WERI-Rb-1 (cell line): Measurements from ENCODE around the gene SLC5A3.

Source experiments
- DNase-seq: peaks from one replicate; pipeline ENCODE4 v3.0.0-alpha.2; 2020
- H3K27ac ChIP-seq: fragments of 250-450 bp; sonication (Bioruptor Pico); 2 replicates; pipeline ENCODE4 v1.5.1; 2020; ENCODE audit warnings: mild to moderate bottlenecking, moderate library complexity
- H3K27me3 ChIP-seq: fragments of 250-450 bp; sonication (Bioruptor Pico); 2 replicates; pipeline ENCODE4 v1.5.1; 2021; ENCODE audit warnings: mild to moderate bottlenecking, low read depth, moderate library complexity; ENCODE audit not compliant: insufficient read depth, severe bottlenecking
- H3K36me3 ChIP-seq: fragments of 250-450 bp; sonication (Bioruptor Pico); 2 replicates; pipeline ENCODE4 v1.5.1; 2020; ENCODE audit warnings: mild to moderate bottlenecking, moderate library complexity
- H3K4me3 ChIP-seq: 2 replicates; pipeline ENCODE4 v1.5.1; 2011; ENCODE audit warnings: low read depth, mild to moderate bottlenecking, control low read depth, low read length
- H3K9me3 ChIP-seq: fragments of 250-450 bp; sonication (Bioruptor Pico); 2 replicates; pipeline ENCODE4 v1.5.1; 2021; ENCODE audit warnings: mild to moderate bottlenecking, moderate library complexity; ENCODE audit not compliant: severe bottlenecking
- CTCF ChIP-seq: IDR thresholded peaks from 2 replicates; pipeline ENCODE4 v1.5.1; 2011; ENCODE audit warnings: low read depth, mild to moderate bottlenecking, control low read depth, inconsistent platforms, low read length

The SLC5A3 gene

GRCh38 chr21:34120867-34121266, 47.5 kb downstream of the SLC5A3 start:
- DNase-seq, result no peak
- no peak for TF ChIP-seq CTCF
- Histone ChIP-seq H3K36me3 (peaks cover 9% of the 10 kb centered on the region), H3K4me3 (no peak overlapping the region), H3K27me3 (no peaks in the 10 kb centered on the region), H3K9me3 (no peaks in the 10 kb centered on the region), H3K27ac (no peak overlapping the region)

- Histone ChIP-seq H3K36me3 (peaks cover 19% of the 10 kb centered on the region), H3K27me3 (no peaks in the 10 kb centered on the region), H3K27ac (no peak overlapping the region), H3K4me3 (no peak overlapping the region), H3K9me3 (no peaks in the 10 kb centered on the region)
- no peak for TF ChIP-seq CTCF
- DNase-seq, result no peak
Measured at GRCh38 chr21:34122047-34122446, 48.7 kb downstream of the SLC5A3 start.
